HG02571 (cell line): ENCODE results near the gene ABLIM1.

ENCODE experiments used
- ATAC-seq: cut with Tn5 transposase; IDR thresholded peaks from one replicate; pipeline ENCODE4 v1.9.1; 2021; ENCODE audit warnings: mild to moderate bottlenecking, moderate library complexity; ENCODE audit not compliant: unreplicated experiment

Gene ABLIM1

DNA sequence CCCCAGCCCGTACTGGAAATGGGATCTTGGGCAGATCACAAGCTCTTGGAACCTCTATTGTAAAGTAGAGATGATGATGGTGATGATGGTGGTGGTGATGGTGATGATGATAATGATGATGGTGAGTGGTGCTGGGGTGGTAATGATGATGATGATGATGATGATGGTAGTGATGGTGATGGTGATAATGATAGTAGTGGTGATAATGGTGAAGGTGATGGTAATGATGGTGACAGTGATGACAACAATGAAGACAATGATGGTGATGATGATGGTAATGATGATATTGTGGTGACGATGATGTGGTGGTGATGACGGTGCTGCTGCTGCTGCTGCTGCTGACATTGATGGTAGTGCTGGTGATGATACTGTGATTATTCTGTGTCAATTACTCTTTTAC is 162.8 kb downstream of the ABLIM1 start:
- no peak for ATAC-seq

DNA sequence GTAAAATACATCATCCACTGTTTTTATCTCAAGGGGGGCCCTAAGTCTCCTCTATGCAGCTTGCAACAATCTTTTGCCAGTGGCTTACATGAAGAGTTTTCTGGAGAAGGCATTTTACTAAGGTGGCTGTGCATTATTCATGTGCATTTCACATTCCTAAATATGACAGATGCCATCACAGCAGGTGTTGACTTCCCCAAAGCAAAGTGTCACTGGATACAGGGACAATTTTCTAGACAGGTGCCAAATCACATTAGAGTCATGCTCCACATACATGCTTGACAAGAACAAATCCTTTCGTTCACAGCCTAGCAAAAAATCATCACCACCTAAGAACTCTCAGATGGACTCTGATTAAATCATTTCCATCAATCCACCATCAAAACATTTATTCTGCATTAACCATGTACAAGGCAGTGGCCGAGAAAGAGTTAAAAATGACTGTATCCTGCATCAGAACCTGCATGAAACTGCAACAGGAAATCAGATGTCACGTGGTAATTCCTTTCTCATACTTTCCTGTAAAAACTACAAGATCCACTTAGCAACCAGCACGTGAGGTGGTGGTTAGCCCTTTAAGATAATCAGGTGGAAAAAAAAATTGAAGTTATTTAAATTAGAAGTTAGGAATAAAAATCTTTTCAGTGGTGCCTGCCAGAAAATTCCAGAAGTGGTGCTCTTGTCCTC is 165.6 kb downstream of the ABLIM1 start:
- no peak for ATAC-seq

- ATAC-seq = no peak
Measured at GRCh38 chr10:114491933-114492332, 166.1 kb downstream of the ABLIM1 start.

DNA sequence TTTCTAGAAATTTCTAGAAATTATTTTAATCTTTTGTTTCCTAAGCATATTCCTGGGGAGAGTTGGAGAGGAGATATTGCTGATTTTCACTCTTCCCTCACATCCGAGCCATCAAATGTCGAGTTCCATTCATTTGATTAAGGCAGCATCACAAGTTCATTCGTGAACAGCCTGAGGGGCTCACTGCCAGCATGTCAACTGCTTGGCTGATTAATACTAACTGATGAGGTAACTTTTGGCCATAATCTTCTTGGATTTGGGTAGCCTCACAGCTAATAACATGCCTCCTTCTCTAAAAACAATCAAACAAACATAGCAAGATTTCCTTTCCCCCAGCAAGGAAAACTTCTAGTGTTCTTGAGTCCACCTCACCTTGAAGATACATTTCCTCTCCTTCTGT is 166.7 kb downstream of the ABLIM1 start:
- no peak for ATAC-seq

- ATAC-seq = no peak
Measured at GRCh38 chr10:114489521-114490310, 168.4 kb downstream of the ABLIM1 start.

GRCh38 chr10:114487815-114488536 is 170.1 kb downstream of the ABLIM1 start:
- no peak for ATAC-seq

DNA sequence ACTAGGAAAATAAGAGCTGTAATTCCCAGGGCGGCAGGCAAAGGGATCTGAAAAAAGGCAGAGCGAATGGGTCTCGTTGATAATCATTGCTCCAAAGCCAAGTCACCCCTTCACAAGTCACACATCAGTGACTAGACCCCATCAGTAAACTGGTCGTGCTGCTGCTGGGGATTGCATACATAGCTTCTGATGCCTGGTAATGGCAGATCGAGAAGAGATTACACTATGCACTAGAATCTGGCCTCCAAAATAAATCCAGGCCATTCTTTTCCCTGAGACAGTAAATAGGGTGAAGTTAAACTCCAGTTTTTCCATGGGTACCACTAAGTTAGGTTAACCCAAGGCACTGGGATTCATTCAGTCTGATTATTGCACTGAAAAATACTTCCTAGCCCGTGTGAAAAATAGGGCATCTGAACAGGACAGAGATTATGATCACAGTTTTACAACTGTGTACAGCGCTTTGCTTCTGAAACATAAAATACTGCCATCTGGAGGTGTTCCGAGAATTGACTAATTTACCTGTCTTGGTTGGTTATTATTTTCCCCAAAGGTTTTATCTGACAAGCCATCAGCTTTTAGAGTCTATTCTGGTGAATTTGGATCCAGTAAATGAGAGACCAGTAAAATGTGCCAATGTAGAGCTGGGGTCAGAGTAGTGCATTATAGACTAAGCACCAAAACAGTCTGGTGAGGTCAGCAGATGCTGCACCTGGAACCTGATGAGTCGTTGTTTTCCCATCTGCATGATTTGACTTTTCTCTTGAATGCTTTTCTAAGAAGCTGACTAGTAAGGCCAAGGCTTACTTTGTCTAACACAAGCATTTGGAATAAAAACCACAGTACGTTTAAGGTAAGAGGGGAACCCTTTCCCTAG is 170.9 kb downstream of the ABLIM1 start:
- no peak for ATAC-seq

- no peak for ATAC-seq
Measured at GRCh38 chr10:114485696-114486400, 172.2 kb downstream of the ABLIM1 start.

- no peak for ATAC-seq
Measured at GRCh38 chr10:114483575-114483974, 174.5 kb downstream of the ABLIM1 start.

DNA sequence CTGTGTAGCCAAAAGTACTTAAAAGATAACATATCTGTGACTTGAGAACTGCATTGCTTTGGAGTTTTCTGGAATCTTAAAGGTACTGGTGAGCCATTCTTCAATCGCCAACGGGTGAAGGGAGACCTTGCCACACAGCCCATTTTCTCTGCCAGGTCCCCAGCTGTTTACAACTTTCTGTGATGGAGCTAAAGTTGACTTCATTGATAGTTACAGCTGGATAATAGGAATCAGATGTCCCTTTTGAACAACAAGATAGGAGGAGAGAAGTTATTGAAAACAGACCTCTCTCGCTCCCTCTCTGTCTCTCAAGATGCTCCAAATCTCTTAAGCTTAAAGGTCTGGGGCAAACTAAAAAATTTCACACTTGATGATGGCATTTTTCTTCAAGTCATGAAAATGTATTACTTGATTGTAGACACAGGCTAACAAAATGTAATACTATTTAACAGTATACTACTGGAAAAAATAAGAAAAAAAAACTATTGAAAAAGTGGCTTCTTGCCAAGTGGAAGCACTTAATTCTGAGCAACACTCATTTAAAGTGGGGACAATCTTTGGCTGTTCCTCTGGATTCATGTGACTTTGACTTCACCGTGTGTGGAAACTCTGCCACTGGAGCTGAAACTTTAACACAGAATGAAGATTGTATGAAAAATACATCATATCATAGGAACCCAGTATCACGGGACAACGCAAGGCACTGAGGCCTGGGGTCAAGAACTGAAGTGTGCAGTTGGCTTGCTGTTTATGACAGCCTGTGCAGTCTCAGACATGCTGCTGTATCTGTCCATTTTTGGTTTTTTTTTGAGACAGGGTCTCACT is 175.4 kb downstream of the ABLIM1 start:
- no peak for ATAC-seq

DNA sequence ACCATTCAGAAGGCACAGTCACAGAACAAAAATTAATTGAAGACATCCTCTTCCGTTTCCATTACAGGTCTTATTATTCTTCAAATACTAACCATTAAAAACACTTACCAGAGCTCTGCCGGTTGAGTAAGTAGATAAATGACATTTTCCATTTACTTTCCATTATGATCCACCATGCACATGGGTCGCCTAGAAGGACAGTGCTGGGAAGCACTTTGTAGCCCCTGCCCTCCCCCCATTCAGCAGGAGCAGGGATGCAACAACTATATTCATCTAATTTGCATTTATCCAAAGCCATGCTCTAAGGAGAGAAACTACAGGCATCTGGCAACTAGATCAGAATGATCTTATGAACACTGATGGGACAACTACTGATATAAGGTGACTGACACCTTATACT is 177.0 kb downstream of the ABLIM1 start:
- no peak for ATAC-seq

- ATAC-seq = no peak
Measured at GRCh38 chr10:114479836-114480235, 178.2 kb downstream of the ABLIM1 start.

DNA sequence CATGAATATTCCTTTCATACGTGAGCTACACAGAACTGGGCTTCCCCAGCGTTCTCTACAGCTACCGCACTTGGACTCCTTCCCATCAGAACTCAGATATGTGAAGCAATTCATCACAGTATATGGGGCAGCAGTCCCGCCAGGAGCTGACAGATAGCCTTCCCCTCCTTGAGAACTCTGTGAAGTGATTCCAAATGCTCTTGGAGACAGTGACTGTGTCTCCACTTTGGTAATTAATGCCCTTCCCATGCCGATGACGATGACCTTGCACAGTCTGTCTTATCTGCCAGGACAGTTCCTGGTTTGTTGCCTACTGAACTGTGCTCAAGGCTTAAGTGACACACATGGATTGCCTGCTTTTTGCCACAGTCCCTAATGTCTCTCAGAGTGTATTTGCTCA is 178.8 kb downstream of the ABLIM1 start:
- no peak for ATAC-seq

DNA sequence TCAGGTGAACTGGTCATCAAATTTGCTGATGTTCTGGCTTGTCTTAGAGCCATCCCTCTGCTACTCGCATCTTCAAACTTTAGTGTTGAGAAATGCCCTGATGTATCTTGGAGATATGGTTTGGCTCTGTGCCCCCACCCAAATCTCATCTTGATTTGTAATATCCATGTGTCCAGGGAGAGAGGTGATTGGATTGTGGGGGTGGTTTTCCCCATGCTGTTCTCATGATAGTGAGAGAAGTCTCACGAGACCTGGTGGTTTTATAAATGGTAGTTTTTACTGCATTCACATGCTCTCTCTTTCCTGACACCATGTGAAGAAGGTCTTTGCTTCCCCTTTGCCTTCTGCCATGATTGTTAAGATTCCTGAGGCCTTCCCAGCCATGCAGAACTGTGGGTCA is 179.8 kb downstream of the ABLIM1 start:
- ATAC-seq = no peak

GRCh38 chr10:114477285-114477684 is 180.8 kb downstream of the ABLIM1 start:
- no peak for ATAC-seq

GRCh38 chr10:114474989-114475388 is 183.1 kb downstream of the ABLIM1 start:
- ATAC-seq = no peak

DNA sequence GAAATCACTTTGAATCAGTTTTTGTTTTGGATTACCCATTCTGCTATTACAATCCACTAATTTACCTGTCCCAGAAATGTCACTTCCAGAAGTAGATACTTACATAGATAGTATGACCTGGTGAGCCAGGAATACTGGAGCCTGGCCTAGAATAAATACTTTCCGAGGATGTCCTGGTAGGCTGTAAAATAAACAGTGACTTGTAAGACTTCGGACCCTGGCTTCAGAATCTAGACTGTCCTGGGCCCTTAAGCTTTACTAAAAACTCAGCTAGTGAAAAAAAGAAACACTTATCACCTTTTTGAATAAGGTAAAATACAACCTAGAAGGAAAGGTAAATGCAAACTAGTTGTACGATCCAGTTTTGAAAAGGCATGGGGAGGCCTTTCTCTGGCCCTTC is 184.3 kb downstream of the ABLIM1 start:
- ATAC-seq = no peak

GRCh38 chr10:114472877-114473253 is 185.2 kb downstream of the ABLIM1 start:
- no peak for ATAC-seq
